Upper lobe of left lung (tissue), 6 donors: ENCODE measurements around the gene HCFC2. TPM values are rescaled to one million over a fixed set of nuclear protein-coding genes. Genes with fewer than 3 reads are reported as not detected.
"Not testable (repeated sequence)": the region's sequence is repeated elsewhere in the genome, so short reads cannot be mapped to it uniquely, and the experiment has no call there.

Source experiments
- ATAC-seq, 2 donors: fragments of 200-7000 bp; cut with Tn5 transposase; one replicate each; pipeline ENCODE4 v1.9.1; 2022; ENCODE audit warnings: mild to moderate bottlenecking in 2 of 2, moderate library complexity in 2 of 2; ENCODE audit not compliant: low FRiP score in 2 of 2
- DNase-seq, 2 donors: peaks; one replicate each; pipeline ENCODE4 v3.0.0-alpha.2; 2019 to 2020
- H3K27ac ChIP-seq, 4 donors: fragments of 200-600 bp; sonication (generic); one replicate each; pipeline ENCODE4 v1.5.1; 2016 to 2019
- H3K27me3 ChIP-seq, 4 donors: fragments of 200-600 bp; sonication (generic); one replicate each; pipeline ENCODE4 v1.5.1; 2017 to 2019
- H3K36me3 ChIP-seq, 4 donors: fragments of 200-600 bp; sonication (generic); one replicate each; pipeline ENCODE4 v1.5.1; 2016 to 2019
- H3K4me1 ChIP-seq, 4 donors: fragments of 200-600 bp; sonication (generic); one replicate each; pipeline ENCODE4 v1.5.1; 2018 to 2019
- H3K4me3 ChIP-seq, 4 donors: fragments of 200-600 bp; sonication (generic); one replicate each; pipeline ENCODE4 v1.5.1; 2017 to 2019; ENCODE audit warnings: mild to moderate bottlenecking in 2 of 4, moderate library complexity in 1 of 4
- H3K9me3 ChIP-seq, 4 donors: fragments of 200-600 bp; sonication (generic); one replicate each; pipeline ENCODE4 v1.5.1; 2018 to 2019
- EP300 ChIP-seq, 4 donors: sonication (generic); formaldehyde crosslinking; IDR thresholded peaks; one replicate each; pipeline ENCODE4 v1.5.1; 2017; ENCODE audit warnings: antibody characterized with exemption in 4 of 4, control low read depth in 2 of 4
- POLR2A ChIP-seq, 4 donors: fragments of 450-650 bp; IDR thresholded peaks; one replicate each; pipeline ENCODE4 v1.5.1; 2016 to 2017; ENCODE audit warnings: antibody characterized with exemption in 4 of 4, mild to moderate bottlenecking in 2 of 4
- POLR2AphosphoS5 ChIP-seq, 2 donors: sonication (generic); formaldehyde crosslinking; IDR thresholded peaks; one replicate each; pipeline ENCODE4 v1.5.1; 2017; ENCODE audit warnings: antibody characterized with exemption in 2 of 2
- WGBS, 2 donors: methylation state at CpG; one replicate each; pipeline ENCODE4 v1.1.5; 2017 to 2018; 5-methylcytosine and 5-hydroxymethylcytosine counted together
- total RNA-seq, 6 donors: library from RNA; depleted of rRNA in 4 of 6; stranded (reverse); fragments of >200 nt in 4 of 6; gene quantifications; one replicate each; pipeline versions ENCODE4 v1.1.0 to v1.2.1, GENCODE V29; 2016 to 2021
- TF ChIP-seq, protein P1 (sequence below), 6 experiments: fragments of 450-650 bp in 4 of 6; fragments of 200-600 bp in 2 of 6; sonication (generic) in 2 of 6; IDR thresholded peaks; one replicate each; pipeline ENCODE4 v1.5.1; 2016 to 2019; ENCODE audit warnings: antibody characterized with exemption in 6 of 6
- donor health status: DM: no; HTN: no; CAD: no; lungs with moderate emphysema.
- donor health status: DM: no; HTN: yes; CAD: no; lungs with severe emphysema.

HCFC2 gene
- 10 to 100 TPM; 10.3 to 28.2 (median 15.8) TPM for total RNA-seq

DNA sequence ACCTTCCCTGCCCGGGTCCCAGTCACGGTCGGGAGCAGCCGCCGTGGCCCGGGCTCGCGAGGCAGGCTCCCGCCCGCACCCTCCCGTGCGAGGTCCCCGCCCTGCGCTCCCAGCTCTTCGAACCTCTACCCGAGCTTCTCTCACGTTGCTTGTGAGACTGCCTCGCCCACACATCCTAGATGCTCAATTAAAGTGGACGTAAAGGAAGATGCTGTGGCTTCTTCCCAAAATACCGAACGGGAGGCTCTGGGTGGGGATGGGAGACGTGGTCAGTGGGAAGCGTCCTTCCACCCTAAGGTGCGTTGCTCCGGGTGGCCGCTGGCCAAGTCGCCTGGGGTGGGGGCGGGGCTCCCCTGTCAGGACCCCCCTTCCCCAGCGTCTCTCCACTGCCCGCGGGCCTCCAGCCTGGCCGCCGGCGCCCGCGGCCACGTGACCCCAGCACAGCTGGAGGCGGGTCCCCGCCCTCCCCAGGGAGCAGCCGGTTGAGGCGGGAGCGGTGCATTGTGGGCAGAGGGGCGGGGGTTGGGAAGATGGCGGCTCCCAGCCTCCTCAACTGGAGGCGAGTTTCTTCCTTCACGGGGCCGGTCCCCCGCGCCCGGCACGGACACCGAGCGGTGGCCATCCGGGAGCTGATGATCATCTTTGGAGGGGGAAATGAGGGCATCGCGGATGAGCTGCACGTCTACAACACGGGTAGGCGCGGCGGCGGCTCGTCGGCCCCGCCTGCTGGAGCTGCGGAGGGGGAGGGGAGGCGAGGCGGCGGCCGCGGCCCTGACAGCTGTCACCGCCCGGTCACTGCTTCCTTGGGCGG lies at the start of gene HCFC2:
TSS of gene HCFC2 (plus strand) at position 501 of the 811 bp plus-strand sequence. CDS start at position 531, 30 bp downstream.
- H3K27ac ChIP-seq, result peak within 1 kb of the TSS; percentile 81 to 87 (median 86)
- peak; percentile 76 to 82 for TF ChIP-seq POLR2AphosphoS5 (IDR thresholded peaks at IDR 0.05)
- TF ChIP-seq, protein P1, sequence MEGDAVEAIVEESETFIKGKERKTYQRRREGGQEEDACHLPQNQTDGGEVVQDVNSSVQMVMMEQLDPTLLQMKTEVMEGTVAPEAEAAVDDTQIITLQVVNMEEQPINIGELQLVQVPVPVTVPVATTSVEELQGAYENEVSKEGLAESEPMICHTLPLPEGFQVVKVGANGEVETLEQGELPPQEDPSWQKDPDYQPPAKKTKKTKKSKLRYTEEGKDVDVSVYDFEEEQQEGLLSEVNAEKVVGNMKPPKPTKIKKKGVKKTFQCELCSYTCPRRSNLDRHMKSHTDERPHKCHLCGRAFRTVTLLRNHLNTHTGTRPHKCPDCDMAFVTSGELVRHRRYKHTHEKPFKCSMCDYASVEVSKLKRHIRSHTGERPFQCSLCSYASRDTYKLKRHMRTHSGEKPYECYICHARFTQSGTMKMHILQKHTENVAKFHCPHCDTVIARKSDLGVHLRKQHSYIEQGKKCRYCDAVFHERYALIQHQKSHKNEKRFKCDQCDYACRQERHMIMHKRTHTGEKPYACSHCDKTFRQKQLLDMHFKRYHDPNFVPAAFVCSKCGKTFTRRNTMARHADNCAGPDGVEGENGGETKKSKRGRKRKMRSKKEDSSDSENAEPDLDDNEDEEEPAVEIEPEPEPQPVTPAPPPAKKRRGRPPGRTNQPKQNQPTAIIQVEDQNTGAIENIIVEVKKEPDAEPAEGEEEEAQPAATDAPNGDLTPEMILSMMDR (IDR thresholded peaks at IDR 0.05), result peak in 3 of 6 experiments; percentile 19 to 26 (median 24)
- peak in 3 of 4 donors; percentile 34 to 79 (median 44) for TF ChIP-seq POLR2A (IDR thresholded peaks at IDR 0.05)
- no peak for TF ChIP-seq EP300 (IDR thresholded peaks at IDR 0.05)
- H3K27me3 ChIP-seq, result no peaks in the 10 kb centered on the region
- DNase-seq (peak; percentile 92 to 96), ATAC-seq (peak; percentile 99 to 100)
- 0% methylated on average over 48 of the region's 74 CpGs; no CpG with 5 or more reads in 1 of the 2 donors for WGBS, 2 donors
- H3K9me3 ChIP-seq, result no peaks in the 10 kb centered on the region
- H3K4me3 ChIP-seq, result peak within 1 kb of the TSS; percentile 57 to 97 (median 89)
- peaks cover 0 to 21% (median 4%) of the 10 kb centered on the region in 4 donors for H3K36me3 ChIP-seq
- H3K4me1 ChIP-seq, result peaks cover 13 to 19% (median 16%) of the 10 kb centered on the region in 4 donors

DNA sequence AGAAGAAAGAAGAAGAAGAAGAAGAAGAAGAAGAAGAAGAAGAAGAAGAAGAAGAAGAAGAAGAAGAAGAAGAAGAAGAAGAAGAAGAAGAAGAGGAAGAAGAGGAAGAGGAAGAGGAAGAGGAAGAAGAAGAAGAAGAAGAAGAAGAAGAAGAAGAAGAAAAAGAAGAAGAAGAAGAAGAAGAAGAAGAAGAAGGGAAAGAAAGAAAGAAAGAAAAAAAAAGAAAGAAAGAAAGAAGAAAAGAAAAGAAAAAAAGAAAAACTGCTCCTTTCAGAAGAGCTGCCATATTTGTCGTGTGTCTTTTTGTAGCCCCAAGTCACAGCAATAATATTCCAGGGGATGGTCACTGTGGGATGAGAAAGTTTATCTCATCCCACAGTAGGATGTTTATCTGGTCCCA lies 42.5 kb upstream of the HCFC2 start:
- not testable (repeated sequence) for DNase-seq, H3K4me3 ChIP-seq, H3K9me3 ChIP-seq, ATAC-seq, H3K27me3 ChIP-seq, H3K4me1 ChIP-seq, H3K27ac ChIP-seq, H3K36me3 ChIP-seq
- 80 to 81% methylated on average over 1 of the region's 1 CpG for WGBS, 2 donors

DNA sequence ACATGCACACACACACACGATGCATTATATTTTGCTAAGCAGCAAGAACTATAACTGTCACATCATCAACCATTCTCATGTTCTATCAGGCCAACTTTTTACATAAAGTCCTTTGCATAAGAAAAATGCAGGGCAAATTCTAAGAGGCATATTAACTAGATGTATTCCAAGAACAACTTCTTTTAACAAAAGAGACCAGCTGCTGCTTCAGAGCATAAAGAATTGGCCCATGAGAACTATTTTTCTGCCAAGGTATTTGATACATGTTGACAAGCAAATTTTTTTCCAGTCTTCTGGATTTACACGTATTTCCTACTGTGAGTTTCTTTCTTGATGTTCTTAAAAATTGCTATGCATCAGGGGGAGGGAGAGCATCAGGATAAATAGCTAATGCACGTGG lies 41.5 kb upstream of the HCFC2 start:
- no peaks in the 10 kb centered on the region for H3K27me3 ChIP-seq
- 57 to 69% methylated on average over 3 of the region's 3 CpGs for WGBS, 2 donors
- no peaks in the 10 kb centered on the region for H3K36me3 ChIP-seq
- H3K4me1 ChIP-seq, result no peaks in the 10 kb centered on the region
- no peak overlapping the region for H3K27ac ChIP-seq
- TF ChIP-seq POLR2AphosphoS5 (IDR thresholded peaks at IDR 0.05) (no peak), POLR2A (IDR thresholded peaks at IDR 0.05) (no peak), EP300 (IDR thresholded peaks at IDR 0.05) (no peak)
- TF ChIP-seq, protein P1 (IDR thresholded peaks at IDR 0.05), result no peak
- H3K4me3 ChIP-seq, result no peak overlapping the region
- no peaks in the 10 kb centered on the region for H3K9me3 ChIP-seq
- ATAC-seq (no peak), DNase-seq (no peak)

DNA sequence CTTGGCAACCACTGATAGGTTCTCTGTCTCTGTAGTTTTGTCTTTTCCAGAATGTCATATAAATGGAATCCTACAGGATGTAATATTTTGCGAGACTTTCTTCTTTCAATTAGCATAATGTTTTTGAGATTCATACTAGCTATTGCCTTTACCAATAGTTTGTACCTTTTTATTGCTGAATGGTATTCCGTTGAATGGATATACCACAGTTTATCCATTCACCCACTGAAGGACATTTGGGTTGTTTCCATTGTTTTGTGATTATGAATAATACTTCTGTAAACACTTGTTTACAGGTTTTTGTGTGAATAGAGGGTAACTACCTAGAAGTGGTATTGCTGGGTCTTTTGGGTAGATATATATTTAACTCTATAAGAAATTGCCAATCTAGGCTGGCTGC lies 40.6 kb upstream of the HCFC2 start:
- no peak for ATAC-seq

DNA sequence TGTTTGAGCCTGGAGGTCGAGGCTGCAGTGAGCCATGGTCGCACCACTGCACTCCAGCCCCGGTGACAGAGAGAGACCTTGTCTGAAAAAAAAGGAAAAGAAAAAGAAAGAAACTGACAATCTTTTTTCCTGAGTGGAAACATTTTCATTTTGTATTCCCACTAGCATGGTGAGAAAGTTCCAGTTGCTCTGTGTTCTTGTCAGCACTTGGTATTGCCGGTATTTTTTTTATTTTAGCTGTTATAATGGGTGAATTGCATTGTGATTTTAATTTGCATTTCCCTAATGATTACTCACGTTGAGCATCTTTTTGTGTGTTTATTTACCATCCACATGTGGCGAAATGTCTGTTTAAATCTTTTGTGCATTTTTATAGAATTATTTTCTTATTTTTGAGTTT lies 40.0 kb upstream of the HCFC2 start:
- no peaks in the 10 kb centered on the region for H3K9me3 ChIP-seq
- H3K4me1 ChIP-seq, result no peaks in the 10 kb centered on the region
- H3K27me3 ChIP-seq, result no peaks in the 10 kb centered on the region
- WGBS, 2 donors, result 91 to 97% methylated on average over 6 of the region's 6 CpGs
- no peak for ATAC-seq
- TF ChIP-seq POLR2A (IDR thresholded peaks at IDR 0.05), result no peak
- TF ChIP-seq, protein P1 (IDR thresholded peaks at IDR 0.05), result no peak
- no peak for TF ChIP-seq POLR2AphosphoS5 (IDR thresholded peaks at IDR 0.05)
- no peak for TF ChIP-seq EP300 (IDR thresholded peaks at IDR 0.05)
- H3K27ac ChIP-seq, result no peak overlapping the region
- H3K36me3 ChIP-seq, result no peaks in the 10 kb centered on the region
- no peak for DNase-seq
- no peak overlapping the region for H3K4me3 ChIP-seq

More for the DNA sequence above, 40.6 kb upstream of the HCFC2 start:
- no peak for DNase-seq
- H3K27ac ChIP-seq, result no peak overlapping the region
- H3K9me3 ChIP-seq, result no peaks in the 10 kb centered on the region
- 67 to 98% methylated on average over 2 of the region's 2 CpGs for WGBS, 2 donors
- no peaks in the 10 kb centered on the region for H3K27me3 ChIP-seq
- H3K36me3 ChIP-seq, result no peaks in the 10 kb centered on the region
- TF ChIP-seq POLR2A (IDR thresholded peaks at IDR 0.05) (no peak), EP300 (IDR thresholded peaks at IDR 0.05) (no peak), POLR2AphosphoS5 (IDR thresholded peaks at IDR 0.05) (no peak)
- TF ChIP-seq, protein P1 (IDR thresholded peaks at IDR 0.05), result no peak
- no peaks in the 10 kb centered on the region for H3K4me1 ChIP-seq
- no peak overlapping the region for H3K4me3 ChIP-seq
